T-helper 1 cell treated with Interleukin-12 subunit alpha and Interleukin-12 subunit beta and Interleukin-4 antibody, amounts not matched to agents 30 ng/mL and 1 ng/mL, for 36 hours (primary cell): ENCODE results near the gene IQCE. TPM values are rescaled to one million over a fixed set of nuclear protein-coding genes. Genes with fewer than 3 reads are reported as not detected.
"Not testable (repeated sequence)": the region's sequence is repeated elsewhere in the genome, so short reads cannot be mapped to it uniquely, and the experiment has no call there.

Experiments used
- intact Hi-C: fragments of 100-400 bp; cut with micrococcal nuclease; formaldehyde crosslinking; loops from one replicate; pipeline ENCODE4 v1.15.1; 2024
- total RNA-seq: library from RNA; stranded (reverse); gene quantifications from 2 replicates; pipeline ENCODE4 v1.2.3, GENCODE V29; 2022

IQCE gene
- total RNA-seq, 1 donor from 2014 or later: 14.9 TPM

DNA sequence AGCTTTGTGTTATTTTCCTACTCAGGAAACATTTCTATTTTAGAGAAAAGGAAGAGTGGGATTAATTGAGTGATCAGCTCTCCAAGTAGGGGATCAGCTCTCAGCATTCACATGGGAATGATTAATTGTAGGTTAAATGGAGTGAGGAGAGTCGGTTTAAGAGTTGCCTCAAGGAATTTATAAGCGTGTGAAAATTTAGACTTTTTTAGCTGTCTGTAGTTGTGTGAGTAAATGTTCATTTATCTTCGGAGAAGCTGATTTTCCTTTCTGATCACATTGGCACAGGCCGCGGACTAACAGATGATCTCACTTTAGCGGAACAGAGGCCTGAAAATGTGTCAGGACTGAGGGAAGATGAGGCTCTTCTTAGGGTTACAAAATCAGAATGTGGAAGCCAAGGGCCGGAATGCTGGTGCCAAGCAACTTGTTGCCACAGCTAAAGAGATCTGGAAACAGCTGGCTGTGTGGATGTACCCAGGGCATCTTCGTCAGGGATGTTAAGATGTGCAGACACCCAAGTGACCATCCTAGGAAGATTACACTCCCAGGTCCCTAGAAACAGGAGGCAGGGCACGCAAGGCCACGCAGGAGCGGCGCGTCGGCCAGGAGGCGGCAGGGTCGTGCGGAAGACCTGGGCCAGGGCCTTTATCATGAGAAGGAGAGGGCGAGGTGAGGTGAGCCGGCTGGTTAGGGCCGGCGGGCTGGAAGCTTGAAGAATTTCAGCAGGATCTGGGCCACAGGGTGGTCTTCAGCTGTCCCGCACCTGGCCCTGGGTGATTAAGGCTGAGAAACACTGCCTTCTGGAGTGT is 37.9 kb downstream of the IQCE start:
- intact Hi-C loops: no loop called here

GRCh38 chr7:2597273-2597640 is 38.5 kb downstream of the IQCE start:
- intact Hi-C loops: no loop called here

DNA sequence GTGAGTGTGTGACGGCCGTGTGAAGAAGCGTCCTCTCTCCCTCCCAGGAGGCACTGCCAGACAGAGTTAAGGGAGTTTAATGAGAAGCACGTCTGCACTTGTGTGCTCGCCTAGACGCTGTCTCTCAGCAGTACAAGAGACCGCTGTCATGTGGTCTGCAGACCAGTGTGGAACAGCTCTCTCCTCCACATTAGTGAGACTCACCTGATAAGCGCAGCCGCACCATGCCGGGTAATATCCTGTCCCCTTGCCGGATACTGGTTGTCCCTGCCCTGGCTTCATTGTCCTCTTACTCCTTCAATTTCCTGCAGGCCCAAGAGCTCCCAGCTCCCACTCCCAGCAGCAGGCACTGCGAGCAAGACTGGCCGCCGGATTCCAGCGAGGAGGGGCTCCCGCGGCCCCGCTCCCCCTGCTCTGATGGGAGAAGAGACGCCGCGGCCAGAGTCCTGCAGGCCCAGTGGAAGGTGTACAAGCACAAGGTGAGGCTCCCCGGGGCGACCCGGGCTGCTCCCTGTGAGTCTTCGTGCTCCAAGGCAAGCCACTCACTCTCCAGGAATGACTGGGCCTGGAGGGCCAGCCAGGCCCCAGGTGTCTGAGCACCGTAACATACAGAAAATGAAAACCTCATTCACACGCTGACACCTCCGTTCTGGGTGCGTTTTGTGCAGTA is 39.5 kb downstream of the IQCE start:
- intact Hi-C loops: no loop called here

DNA sequence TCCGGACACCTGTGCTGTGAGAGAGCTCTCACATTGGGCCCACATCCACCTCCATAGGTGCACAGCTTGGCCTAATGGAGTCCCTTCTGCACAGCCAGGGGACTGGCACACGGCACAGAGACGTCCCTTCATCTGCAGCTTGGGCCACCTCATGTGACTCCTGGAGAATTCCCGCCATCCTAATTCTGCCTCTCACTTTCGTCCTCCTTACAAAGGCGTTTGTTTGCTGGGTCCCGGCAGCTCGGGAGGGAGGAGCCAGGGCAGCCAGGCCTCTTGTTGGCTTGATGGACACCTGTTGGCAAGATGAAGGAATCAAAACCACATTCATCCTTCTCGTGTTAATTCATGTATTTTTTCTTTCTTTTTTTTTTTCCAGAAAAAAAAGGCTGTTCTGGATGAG is 42.3 kb downstream of the IQCE start:
- intact Hi-C loops: no loop called here

DNA sequence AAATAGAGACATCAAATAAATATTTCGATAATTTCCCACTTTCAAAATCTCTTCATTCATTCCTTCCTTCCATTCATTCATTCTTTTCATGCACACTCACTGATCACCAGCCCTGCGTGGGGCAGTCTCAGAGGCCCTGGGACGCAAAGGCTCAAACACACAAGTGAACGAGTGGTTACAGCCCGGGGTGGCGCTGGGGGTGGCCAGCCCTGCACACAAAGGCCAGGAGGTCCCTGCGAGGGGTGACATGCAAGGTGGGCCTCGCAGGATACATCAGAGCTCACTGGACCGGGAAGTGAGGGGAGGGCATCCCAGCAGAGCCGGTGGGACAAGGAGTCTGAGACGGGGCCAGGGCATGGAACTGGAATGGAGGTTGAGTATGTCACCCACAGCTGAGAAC is 43.1 kb downstream of the IQCE start:
- intact Hi-C loops: no loop called here

DNA sequence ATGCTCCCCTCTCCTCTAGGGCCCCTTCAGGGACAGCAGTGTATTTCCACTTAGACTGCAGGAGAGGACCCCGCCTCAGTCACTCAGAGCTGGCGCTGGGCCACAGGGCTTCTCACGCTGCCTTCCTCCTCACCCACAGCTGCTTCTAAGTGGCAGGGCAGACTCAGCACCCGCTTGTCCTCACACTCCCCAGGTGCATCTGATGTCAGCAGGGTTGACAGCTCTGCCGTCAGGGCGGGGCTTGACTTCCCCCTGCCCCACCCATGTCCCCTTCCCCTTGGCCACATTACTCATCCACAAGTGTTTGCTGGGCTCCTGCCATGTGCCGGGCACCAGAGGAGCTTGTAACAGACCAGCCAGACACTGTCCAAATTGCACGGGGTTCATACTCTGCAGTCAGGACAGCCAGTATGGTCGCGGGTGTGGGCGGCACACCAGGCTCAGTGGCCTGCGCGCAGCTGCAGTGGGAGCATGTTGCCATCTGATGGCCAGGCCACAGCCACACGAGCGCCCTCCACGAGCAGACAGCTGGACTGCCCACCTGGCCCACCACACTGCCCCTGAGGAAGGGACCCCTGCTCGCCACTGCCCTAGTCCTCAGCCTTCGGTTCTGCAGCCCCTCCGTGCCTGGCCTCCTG is 43.7 kb downstream of the IQCE start:
- intact Hi-C loops: no loop called here

DNA sequence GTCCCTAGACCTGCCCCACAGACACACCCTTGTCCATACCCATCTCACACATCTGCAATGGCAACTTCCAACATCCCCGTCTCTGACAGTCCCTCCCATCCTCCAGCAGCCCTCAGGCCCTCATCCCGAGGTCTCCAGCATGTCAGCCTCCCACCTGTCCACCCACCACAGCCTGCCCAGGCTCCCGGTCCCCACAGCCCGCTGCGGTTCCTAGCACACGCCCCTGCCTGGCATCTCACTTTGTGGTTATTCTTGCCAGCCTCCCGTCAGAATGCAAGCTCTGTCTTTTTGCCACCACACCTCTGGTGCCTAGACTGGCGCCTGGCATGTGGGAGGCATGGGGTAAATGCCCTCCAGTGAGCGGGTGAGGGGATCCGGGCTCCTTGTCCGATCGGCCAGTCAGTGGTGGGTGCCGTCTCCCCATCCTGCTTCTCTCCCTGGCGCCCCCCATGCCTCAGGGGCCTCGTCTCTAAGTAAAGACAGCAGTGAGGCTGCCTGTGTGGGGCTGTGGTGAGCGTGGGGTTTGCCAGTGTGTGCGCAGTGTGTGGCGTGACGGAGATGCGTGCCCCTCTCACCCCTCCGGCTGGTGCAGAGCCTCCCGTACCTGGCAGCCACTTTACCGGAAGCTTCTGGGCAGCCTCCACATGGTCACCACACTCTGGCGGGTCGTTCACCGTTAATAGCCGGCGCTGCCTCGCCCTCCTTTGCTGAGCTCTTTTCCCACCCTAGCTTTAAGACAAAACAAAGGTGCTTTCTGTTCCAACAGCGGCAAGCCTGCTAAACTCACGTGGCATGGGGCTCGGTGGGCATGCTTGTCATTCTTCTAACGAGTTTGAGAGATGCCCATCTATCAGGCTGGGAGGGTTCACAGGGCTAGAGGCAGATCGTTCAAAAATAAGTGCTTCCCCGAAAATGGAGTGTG is 44.5 kb downstream of the IQCE start:
- intact Hi-C loops: no loop called here

- intact Hi-C loops: no loop called here
These were observed 45.9 kb downstream of the IQCE start for GRCh38 chr7:2604608-2605174.

- intact Hi-C loops: no loop called here
These were observed 47.1 kb downstream of the IQCE start for GRCh38 chr7:2605608-2606538.

GRCh38 chr7:2606539-2606936 is 47.8 kb downstream of the IQCE start:
- intact Hi-C loops: no loop called here

DNA sequence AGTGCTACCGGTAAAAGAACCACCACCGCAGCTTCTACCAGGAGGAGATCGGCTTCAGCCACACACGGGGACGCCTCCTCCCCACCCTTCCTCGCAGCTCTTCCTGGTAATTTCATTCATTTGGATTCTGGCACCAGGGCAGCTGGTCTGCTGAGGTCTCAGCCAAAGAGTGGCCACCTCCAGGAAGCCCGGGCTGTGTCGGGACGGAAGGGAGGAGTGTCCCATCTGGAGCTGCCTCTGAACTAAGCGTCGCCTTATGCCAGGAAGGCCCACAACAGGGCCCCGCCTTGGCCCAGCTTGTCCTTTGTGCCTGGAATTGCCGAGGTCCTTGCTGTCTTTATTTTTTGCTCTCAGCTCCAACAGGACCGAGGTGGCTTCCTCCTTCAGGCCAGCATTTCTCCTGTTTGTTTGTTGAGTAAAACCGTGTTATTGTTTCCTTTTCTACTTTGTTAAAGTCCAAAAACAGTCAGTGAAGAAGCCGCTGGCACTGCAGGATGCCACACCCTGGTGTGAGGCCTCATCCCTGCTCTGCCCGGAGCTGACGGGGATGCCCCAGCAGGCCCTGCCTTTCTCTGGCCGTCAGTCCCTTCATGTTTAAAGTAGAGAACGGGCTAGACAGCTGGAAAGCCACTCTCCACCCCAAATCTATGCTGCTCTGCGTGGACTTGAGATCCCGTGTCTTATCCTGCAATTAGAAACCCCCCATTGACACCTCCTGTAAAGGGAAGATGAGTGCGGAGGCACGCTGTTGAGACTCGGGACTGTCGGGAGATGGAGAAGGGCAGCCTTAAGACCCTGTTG is 48.5 kb downstream of the IQCE start:
- intact Hi-C loops: no loop called here

DNA sequence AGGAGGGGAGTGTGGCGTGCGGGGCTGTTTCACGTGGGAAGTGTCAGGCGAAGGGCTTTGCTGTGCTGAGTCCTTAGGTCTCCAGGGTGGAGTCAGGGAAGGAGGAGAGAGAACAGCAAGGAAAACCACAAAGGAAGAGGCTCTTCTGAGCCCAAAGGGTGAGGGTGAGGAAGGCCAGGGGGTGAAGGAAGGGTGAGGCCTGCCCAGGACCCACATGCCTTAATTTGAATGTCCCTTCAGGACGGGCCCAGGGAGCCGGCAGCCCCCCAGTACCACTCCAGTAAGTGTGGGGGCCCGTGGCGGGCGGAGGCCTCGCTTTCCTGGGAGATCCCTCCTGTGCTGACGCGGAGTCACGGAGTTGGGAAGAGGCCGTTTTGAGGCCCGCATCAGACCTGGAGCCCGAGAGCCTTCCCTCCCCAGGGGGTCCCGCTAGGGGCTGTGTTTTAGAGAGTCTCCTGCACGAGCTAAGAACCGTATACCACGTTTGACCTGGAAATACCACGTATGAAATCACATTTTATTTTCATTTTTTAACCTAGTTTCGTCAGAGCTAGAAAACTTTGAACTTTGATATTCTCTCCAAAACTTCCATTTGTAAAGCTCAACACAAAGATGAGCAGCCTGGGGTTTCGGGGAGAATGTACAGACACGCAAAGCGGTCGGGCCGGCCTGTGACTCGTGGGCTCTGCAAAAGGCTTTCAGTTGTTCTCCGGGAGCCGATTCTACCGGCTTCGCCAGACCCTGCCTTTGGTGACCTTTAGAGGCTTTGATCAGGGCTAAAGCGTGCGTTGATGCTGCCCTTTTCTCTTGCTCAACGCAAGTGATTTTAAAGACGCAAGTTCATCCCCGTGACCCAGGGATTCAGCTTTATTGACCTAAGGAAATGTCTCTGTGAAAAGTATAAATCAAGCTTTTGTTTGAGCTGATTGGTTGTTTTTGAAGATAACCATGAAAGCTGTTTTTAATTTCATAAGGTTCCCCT is 49.4 kb downstream of the IQCE start:
- intact Hi-C loops: no loop called here

DNA sequence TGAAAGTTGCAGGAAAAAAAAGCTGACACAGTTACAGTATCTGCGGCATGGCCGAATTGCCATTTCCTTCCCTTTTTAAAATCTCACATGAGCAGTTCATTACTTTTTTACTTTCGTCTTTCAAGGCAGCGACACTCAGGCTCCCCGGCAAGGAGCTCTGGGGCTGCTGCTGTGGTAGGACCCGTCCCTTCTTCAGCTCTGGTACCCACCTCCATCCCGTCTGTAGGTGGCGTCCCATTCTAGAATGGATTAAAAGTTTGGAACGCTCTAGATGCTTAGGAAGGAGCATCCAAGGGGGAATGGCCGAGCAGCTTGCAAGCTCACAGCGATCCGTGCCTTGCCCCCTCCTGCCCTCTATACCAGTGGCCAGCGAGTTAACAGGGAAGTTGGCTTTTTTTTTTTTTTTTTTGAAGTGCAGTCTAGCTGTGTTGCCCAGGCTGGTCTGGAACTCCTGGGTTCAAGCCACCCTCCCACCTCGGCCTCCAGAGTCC is 50.2 kb downstream of the IQCE start:
- intact Hi-C loops: no loop called here

- intact Hi-C loops: not testable (repeated sequence)
These were observed 50.9 kb downstream of the IQCE start for GRCh38 chr7:2609646-2610045.

DNA sequence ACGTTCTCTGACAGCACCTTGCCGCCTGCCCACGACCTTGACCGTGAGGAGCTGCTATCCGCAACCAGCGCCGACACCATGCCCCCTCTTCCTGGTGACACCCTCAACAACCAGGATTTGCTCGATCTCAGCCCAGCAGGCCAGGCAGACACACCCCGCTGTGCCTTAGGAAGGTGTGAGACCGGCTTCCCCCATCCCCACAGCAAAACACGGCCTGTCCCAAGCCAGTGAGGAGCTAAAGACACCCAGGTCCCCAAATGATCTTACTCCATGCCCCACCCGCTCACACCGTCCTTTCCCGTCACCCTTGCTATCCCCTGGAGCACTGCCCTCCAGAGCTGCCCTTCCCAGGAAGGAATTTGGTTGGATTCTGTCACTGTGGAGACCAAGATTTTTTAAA is 51.7 kb downstream of the IQCE start:
- intact Hi-C loops: no loop called here

GRCh38 chr7:2610898-2611297 is 52.1 kb downstream of the IQCE start:
- intact Hi-C loops: no loop called here

GRCh38 chr7:2611401-2611800 is 52.6 kb downstream of the IQCE start:
- intact Hi-C loops: no loop called here

DNA sequence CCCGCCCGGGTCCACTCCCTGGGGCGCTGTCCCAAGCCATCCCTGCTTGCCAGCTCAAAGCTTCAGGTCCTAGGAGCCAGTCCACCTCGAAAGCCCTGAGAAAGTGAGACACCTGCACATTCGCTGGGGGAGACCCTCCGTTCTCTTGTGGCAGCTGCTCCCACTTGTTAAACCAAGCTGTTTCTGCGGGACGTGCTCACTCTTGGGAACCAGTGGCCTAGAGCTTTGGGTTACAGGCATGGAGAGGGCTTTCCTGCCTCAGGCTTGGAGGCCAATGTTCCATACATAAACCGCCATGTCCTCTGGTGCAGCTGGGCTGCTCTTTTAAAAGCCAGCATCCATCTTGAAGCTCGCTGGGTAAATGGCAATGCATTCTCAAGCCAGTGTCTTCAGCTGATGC is 53.1 kb downstream of the IQCE start:
- intact Hi-C loops: loop anchor here (1.0 kb wide), 1 partner anchor 19 kb away; the partner anchor contains the start of gene TTYH3
